IPS-20b (cell line): ENCODE measurements around the gene FAM177A1.
"Not testable (repeated sequence)": the region's sequence is repeated elsewhere in the genome, so short reads cannot be mapped to it uniquely, and the experiment has no call there.

ENCODE experiments used
- H3K27ac ChIP-seq: one replicate; pipeline ENCODE4 v1.5.1; 2013; ENCODE audit warnings: low read length
- H3K27me3 ChIP-seq: 2 replicates; pipeline ENCODE4 v1.6.1; 2013; ENCODE audit warnings: mild to moderate bottlenecking, low read length, inconsistent platforms; ENCODE audit not compliant: insufficient read depth
- H3K36me3 ChIP-seq: 2 replicates; pipeline ENCODE4 v1.6.1; 2013; ENCODE audit warnings: low read depth, mild to moderate bottlenecking, inconsistent platforms, low read length, moderate library complexity; ENCODE audit not compliant: insufficient read depth
- H3K4me1 ChIP-seq: 2 replicates; pipeline ENCODE4 v1.6.1; 2013; ENCODE audit warnings: mild to moderate bottlenecking, control low read depth, inconsistent platforms, low read length, moderate library complexity; ENCODE audit not compliant: insufficient read depth
- H3K4me3 ChIP-seq: 2 replicates; pipeline ENCODE4 v1.5.1; 2013; ENCODE audit warnings: mild to moderate bottlenecking, low read length, inconsistent platforms
- H3K9ac ChIP-seq: 2 replicates; pipeline ENCODE4 v1.6.1; 2013; ENCODE audit warnings: low read depth, mild to moderate bottlenecking, inconsistent platforms, low read length, moderate library complexity
- H3K9me3 ChIP-seq: 2 replicates; pipeline ENCODE4 v1.6.1; 2013; ENCODE audit warnings: mild to moderate bottlenecking, low read depth, low read length, inconsistent platforms; ENCODE audit not compliant: insufficient read depth

The FAM177A1 gene

DNA sequence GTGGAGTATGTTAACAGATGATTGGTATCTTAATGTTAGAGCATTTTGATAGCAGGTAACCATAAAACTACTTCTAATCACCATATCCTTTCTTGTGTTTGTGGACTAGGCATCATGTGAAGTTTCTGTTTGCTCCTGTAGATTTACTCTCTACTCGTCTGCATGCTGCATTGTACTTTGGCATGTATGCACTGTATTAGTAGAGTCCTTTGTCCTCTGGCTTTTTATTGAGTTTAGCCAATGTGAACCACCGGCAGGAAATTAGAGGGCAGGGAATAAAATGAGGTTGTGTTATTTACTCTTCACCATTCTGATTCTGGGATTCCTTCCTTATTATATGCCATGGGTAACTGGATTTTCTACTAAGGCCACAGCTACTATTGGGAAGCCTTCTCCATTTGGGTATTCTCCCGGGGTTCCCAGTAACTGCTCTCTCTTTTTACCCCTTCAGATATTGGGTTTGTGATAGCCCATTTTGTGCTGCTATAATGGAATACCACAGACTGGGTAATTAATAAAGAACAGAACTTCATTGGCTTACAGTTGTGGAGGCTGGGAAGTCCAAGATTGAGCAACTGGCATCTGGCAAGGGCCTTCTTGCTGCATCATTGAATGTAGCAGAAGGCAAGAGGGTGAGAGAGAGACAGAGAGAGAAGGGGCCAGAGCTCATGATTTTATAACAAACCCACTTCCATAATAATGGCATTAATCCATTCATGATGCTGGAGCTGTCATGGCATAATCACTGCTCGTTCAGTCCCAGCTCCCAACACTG lies 22.4 kb downstream of the FAM177A1 start:
- Histone ChIP-seq H3K27ac (no peak overlapping the region), H3K4me3 (no peak overlapping the region), H3K27me3 (no peaks in the 10 kb centered on the region), H3K9ac (no peak overlapping the region), H3K36me3 (peaks cover 9% of the 10 kb centered on the region; the same call in 1 of the 2 replicates), H3K9me3 (no peaks in the 10 kb centered on the region), H3K4me1 (no peaks in the 10 kb centered on the region)

DNA sequence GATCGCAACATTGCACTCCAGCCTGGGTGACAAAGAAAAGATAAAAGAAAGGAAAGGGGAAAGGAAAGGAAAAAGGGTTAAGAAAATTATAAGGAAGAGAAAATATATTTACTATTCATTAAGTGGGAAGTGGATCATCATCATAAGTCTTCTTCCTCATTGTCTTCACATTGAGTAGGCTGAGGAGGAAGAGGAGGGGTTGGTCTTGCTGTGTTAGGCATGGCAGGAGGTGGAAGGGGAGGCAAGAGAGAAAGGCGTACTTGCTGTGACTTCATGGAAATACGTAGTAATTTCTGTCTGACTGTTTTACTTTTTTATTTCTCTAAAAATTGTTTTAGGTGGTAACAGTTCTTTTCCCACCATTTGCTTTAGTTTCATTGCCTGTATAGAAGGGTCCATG lies 26.2 kb downstream of the FAM177A1 start:
- Histone ChIP-seq H3K27me3 (no peaks in the 10 kb centered on the region), H3K9me3 (no peaks in the 10 kb centered on the region), H3K27ac (no peak overlapping the region), H3K4me1 (no peaks in the 10 kb centered on the region), H3K36me3 (peaks cover 9% of the 10 kb centered on the region; the same call in 1 of the 2 replicates), H3K4me3 (no peak overlapping the region), H3K9ac (no peak overlapping the region)

GRCh38 chr14:35073486-35073885 lies 27.4 kb downstream of the FAM177A1 start:
- Histone ChIP-seq H3K4me3 (no peak overlapping the region), H3K9me3 (no peaks in the 10 kb centered on the region), H3K4me1 (no peaks in the 10 kb centered on the region), H3K36me3 (peaks cover 12% of the 10 kb centered on the region), H3K9ac (no peak overlapping the region), H3K27me3 (no peaks in the 10 kb centered on the region), H3K27ac (no peak overlapping the region)

DNA sequence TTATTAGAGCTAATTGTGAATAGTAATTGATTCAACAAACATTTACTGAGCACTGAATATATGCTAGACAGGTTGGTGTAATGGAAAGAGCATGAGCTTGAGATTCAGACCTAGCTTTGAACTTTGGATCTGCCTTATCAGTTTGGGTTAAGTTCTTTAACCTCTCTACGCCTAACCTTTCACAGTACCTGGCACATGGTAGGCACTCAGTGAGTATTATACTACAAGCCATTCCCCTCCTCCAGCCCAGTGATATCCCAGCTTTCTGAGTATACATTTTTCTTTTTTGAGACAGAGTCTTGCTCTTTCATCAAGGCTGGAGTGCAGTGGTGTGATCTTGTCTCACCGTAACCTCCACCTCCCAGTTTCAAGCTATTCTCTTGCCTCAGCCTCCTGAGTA lies 32.0 kb downstream of the FAM177A1 start:
- Histone ChIP-seq H3K4me3 (no peak overlapping the region), H3K9me3 (no peaks in the 10 kb centered on the region), H3K36me3 (peaks cover 38% of the 10 kb centered on the region), H3K4me1 (no peaks in the 10 kb centered on the region), H3K9ac (no peak overlapping the region), H3K27ac (no peak overlapping the region), H3K27me3 (no peaks in the 10 kb centered on the region)

DNA sequence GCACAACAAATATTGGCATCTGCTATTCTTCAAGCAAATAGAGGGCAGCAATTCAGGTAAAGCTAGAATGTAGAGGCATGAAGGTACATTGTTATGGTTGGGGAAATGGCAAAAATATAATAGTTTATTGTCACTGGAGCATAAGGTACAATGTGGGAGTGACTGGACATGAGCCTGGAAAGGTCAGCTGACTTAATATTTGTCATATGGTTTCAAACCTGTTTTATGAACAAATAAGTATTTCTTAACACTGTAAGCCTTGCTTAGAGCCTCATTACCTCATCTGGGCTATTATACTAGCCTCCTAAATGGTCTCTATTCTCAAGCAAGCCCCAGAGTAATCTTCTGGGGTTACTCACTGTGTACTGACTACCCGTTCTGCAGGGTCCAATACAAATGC lies 33.7 kb downstream of the FAM177A1 start:
- Histone ChIP-seq H3K9me3 (no peaks in the 10 kb centered on the region), H3K9ac (no peak overlapping the region), H3K27me3 (no peaks in the 10 kb centered on the region), H3K27ac (no peak overlapping the region), H3K36me3 (peaks cover 47% of the 10 kb centered on the region), H3K4me3 (no peak overlapping the region), H3K4me1 (no peaks in the 10 kb centered on the region)

GRCh38 chr14:35083530-35084150 lies 37.6 kb downstream of the FAM177A1 start:
- no peaks in the 10 kb centered on the region for H3K4me1 ChIP-seq
- H3K27me3 ChIP-seq: no peaks in the 10 kb centered on the region
- H3K9me3 ChIP-seq: no peaks in the 10 kb centered on the region
- no peak overlapping the region for H3K27ac ChIP-seq
- H3K4me3 ChIP-seq: no peak overlapping the region
- no peak overlapping the region for H3K9ac ChIP-seq
- H3K36me3 ChIP-seq: peaks cover 78% of the 10 kb centered on the region

DNA sequence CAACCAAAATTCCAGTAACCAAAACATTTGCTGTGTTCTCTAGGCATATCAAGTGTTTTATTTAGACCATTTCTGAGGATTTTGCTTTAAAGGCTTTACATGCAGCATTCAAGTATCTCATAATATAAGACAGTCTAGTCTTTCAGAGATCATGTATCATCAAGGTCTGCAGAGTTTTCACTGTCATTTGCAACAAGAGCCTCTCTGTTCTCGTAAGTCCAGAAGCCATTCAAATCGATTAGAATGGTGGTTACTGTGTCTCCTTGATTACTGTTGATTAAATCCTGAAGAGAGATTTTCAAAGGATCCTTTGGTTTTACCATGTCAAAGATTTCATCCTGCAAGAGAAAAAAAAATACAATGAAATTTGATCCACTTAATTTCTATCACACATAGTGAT lies 39.4 kb downstream of the FAM177A1 start:
- Histone ChIP-seq H3K4me3 (no peak overlapping the region), H3K36me3 (peaks cover 70% of the 10 kb centered on the region), H3K4me1 (no peaks in the 10 kb centered on the region), H3K9ac (no peak overlapping the region), H3K9me3 (no peaks in the 10 kb centered on the region), H3K27ac (no peak overlapping the region), H3K27me3 (no peaks in the 10 kb centered on the region)

- Histone ChIP-seq H3K9ac (no peak overlapping the region), H3K27ac (no peak overlapping the region), H3K9me3 (peaks cover 5% of the 10 kb centered on the region), H3K27me3 (no peaks in the 10 kb centered on the region), H3K36me3 (peaks cover 62% of the 10 kb centered on the region), H3K4me3 (no peak overlapping the region), H3K4me1 (no peaks in the 10 kb centered on the region)
Measured at GRCh38 chr14:35088514-35088913, 42.4 kb downstream of the FAM177A1 start.

DNA sequence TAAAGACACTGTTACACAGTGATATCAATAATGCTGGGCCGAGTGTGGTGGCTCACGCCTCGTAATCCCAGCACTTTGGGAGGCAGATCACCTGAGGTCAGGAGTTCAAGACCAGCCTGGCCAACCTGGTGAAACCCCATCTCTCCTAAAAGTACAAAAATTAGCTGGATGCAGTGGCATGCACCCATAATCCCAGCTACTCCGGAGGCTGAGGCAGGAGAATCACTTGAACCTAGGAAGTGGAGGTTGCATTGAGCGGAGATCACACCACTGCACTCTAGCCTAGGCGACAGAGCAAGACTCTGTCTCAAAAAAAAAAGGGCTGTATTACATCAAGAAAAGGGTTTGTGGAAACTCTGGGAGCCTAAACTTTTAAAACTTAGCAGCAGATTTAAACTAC lies 48.6 kb downstream of the FAM177A1 start:
- not testable (repeated sequence) for H3K4me3 ChIP-seq, H3K27ac ChIP-seq, H3K4me1 ChIP-seq, H3K9me3 ChIP-seq, H3K9ac ChIP-seq, H3K27me3 ChIP-seq
- peaks cover 58% of the 10 kb centered on the region for H3K36me3 ChIP-seq

GRCh38 chr14:35107866-35108265 lies 61.8 kb downstream of the FAM177A1 start:
- Histone ChIP-seq H3K9ac (no peak overlapping the region), H3K9me3 (peaks cover 9% of the 10 kb centered on the region; the same call in 1 of the 2 replicates), H3K4me3 (no peak overlapping the region), H3K4me1 (no peaks in the 10 kb centered on the region), H3K36me3 (peaks cover 60% of the 10 kb centered on the region), H3K27ac (no peak overlapping the region), H3K27me3 (no peaks in the 10 kb centered on the region)

DNA sequence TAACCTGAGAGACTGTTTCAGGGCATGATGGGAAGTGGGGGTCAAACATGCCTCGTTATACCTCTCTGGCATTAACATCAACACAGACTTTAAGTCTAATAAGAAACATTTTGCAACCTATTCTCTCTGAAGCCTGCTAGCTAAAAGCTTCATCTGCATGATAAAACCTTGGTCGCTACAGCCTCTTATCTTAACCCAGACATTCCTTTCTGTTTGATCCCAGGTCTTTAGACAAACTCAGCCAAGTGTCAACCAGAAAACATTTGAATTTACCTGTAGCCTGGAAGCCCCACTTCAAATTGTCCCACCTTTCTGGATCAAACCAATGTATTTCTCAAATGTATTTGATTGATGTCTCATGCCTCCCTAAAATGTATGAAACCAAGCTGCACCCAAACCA lies 66.6 kb downstream of the FAM177A1 start:
- Histone ChIP-seq H3K9ac (no peak overlapping the region; the same call in 1 of the 2 replicates), H3K27ac (no peak overlapping the region), H3K4me3 (no peak overlapping the region), H3K36me3 (peaks cover 55% of the 10 kb centered on the region), H3K4me1 (no peaks in the 10 kb centered on the region), H3K9me3 (peaks cover 9% of the 10 kb centered on the region; the same call in 1 of the 2 replicates), H3K27me3 (no peaks in the 10 kb centered on the region)

- H3K4me1 ChIP-seq: no peaks in the 10 kb centered on the region
- no peak overlapping the region; the same call in 1 of the 2 replicates for H3K9ac ChIP-seq
- H3K36me3 ChIP-seq: peaks cover 49% of the 10 kb centered on the region
- no peak overlapping the region for H3K4me3 ChIP-seq
- no peak overlapping the region for H3K27ac ChIP-seq
- no peaks in the 10 kb centered on the region for H3K27me3 ChIP-seq
- H3K9me3 ChIP-seq: peaks cover 9% of the 10 kb centered on the region; the same call in 1 of the 2 replicates
Measured at GRCh38 chr14:35113308-35113950, 67.4 kb downstream of the FAM177A1 start.
